ENCODE measurements around the gene FSTL3.
"Not testable (repeated sequence)": the region's sequence is repeated elsewhere in the genome, so short reads cannot be mapped to it uniquely, and the experiment has no call there.

The FSTL3 gene

GRCh38 chr19:715347-715746, 39.2 kb downstream of the FSTL3 start:
- no peak for DNase-seq

- no peak for DNase-seq
Observed at GRCh38 chr19:718251-718951, 42.2 kb downstream of the FSTL3 start.

GRCh38 chr19:718991-719512, 42.9 kb downstream of the FSTL3 start:
- DNase-seq, result no peak

- DNase-seq, result no peak
Observed at GRCh38 chr19:719636-720344, 43.6 kb downstream of the FSTL3 start.

- DNase-seq, result no peak
Observed at GRCh38 chr19:720345-721160, 44.4 kb downstream of the FSTL3 start.

- no peak for DNase-seq
Observed at GRCh38 chr19:722553-723101, 46.4 kb downstream of the FSTL3 start.

GRCh38 chr19:723247-723646, 47.1 kb downstream of the FSTL3 start:
- DNase-seq, result no peak

GRCh38 chr19:723714-724113, 47.5 kb downstream of the FSTL3 start:
- DNase-seq, result no peak

GRCh38 chr19:725461-726089, 49.4 kb downstream of the FSTL3 start:
- DNase-seq, result no peak

GRCh38 chr19:726993-727956, 51.1 kb downstream of the FSTL3 start:
- DNase-seq, result no peak

GRCh38 chr19:728011-728410, 51.8 kb downstream of the FSTL3 start:
- no peak for DNase-seq

- not testable (repeated sequence) for DNase-seq
Observed at GRCh38 chr19:729564-729963, 53.4 kb downstream of the FSTL3 start.

GRCh38 chr19:729965-730668, 53.9 kb downstream of the FSTL3 start:
- DNase-seq, result no peak

- DNase-seq, result no peak
Observed at GRCh38 chr19:731000-731399, 54.8 kb downstream of the FSTL3 start.

GRCh38 chr19:732148-733069, 56.2 kb downstream of the FSTL3 start:
- no peak for DNase-seq

Measured in DMS153 (cell line).